Prostate gland (tissue), 2 donors: ENCODE measurements around the gene IRAG1.

Experiments
- POLR2A ChIP-seq: fragments of 450-650 bp; IDR thresholded peaks from one replicate; pipeline ENCODE4 v1.6.1; 2016; ENCODE audit warnings: antibody characterized with exemption, mild to moderate bottlenecking
- POLR2AphosphoS5 ChIP-seq: sonication (generic); formaldehyde crosslinking; IDR thresholded peaks from one replicate; pipeline ENCODE4 v1.6.1; 2017; ENCODE audit warnings: antibody characterized with exemption
- TF ChIP-seq, protein P1 (sequence below), 4 experiments: fragments of 200-600 bp in 2 of 4; fragments of 450-650 bp in 2 of 4; sonication (generic) in 2 of 4; IDR thresholded peaks; 1 replicate in 3 of 4; 2 replicates in 1 of 4; pipeline ENCODE4 v1.5.1; 2016 to 2019; ENCODE audit warnings: antibody characterized with exemption in 4 of 4, mild to moderate bottlenecking in 2 of 4, moderate library complexity in 2 of 4

DNA sequence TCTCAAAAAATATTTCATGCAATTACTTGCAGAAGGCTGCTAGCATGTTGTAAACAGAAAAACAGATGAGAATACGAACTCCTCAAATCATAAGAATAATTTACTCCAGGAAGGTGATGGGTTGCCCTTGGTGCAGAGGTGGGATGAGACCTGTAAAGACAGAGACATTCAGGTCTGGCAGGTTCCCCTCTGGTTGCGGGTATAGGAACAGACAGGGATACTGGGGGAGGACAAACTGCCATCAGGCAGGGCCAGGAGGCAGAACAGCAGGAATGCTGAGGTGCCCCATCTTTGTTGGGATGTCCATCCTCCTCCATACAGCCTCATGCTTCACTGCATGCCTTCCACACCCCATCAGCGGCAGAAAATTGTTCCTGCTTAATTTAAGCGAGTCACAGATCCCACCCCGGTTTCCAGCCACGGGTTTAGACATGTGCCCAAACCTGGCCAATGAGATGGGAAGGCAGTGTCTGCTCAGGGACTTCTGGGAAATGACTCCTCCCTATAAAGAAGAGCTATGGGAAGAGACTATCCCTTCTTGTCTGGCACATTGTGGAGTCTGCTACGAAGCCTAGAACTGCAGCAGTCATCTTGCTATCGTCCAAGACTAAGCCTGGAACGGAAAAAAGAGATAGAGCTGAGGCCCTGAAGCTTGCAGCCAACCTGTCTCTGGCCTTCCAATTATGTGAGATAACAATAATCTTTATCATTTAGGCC is 23.1 kb upstream of the IRAG1 start:
- TF ChIP-seq, protein P1, sequence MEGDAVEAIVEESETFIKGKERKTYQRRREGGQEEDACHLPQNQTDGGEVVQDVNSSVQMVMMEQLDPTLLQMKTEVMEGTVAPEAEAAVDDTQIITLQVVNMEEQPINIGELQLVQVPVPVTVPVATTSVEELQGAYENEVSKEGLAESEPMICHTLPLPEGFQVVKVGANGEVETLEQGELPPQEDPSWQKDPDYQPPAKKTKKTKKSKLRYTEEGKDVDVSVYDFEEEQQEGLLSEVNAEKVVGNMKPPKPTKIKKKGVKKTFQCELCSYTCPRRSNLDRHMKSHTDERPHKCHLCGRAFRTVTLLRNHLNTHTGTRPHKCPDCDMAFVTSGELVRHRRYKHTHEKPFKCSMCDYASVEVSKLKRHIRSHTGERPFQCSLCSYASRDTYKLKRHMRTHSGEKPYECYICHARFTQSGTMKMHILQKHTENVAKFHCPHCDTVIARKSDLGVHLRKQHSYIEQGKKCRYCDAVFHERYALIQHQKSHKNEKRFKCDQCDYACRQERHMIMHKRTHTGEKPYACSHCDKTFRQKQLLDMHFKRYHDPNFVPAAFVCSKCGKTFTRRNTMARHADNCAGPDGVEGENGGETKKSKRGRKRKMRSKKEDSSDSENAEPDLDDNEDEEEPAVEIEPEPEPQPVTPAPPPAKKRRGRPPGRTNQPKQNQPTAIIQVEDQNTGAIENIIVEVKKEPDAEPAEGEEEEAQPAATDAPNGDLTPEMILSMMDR (IDR thresholded peaks at IDR 0.05), result no peak
- no peak for TF ChIP-seq POLR2A
- TF ChIP-seq POLR2AphosphoS5, result no peak
